Stimulated activated CD8-positive, alpha-beta memory T cell treated with anti-CD3 and anti-CD28 coated beads, Interleukin-15, amount 100 ng/mL, for 48 hours (primary cell): ENCODE data around the gene DRAM1.

Source experiments
- DNase-seq, 2 donors: peaks; one replicate each; pipeline ENCODE4 v3.0.0-alpha.2; 2020; ENCODE audit warnings: low read depth in 2 of 2

DRAM1 gene

DNA sequence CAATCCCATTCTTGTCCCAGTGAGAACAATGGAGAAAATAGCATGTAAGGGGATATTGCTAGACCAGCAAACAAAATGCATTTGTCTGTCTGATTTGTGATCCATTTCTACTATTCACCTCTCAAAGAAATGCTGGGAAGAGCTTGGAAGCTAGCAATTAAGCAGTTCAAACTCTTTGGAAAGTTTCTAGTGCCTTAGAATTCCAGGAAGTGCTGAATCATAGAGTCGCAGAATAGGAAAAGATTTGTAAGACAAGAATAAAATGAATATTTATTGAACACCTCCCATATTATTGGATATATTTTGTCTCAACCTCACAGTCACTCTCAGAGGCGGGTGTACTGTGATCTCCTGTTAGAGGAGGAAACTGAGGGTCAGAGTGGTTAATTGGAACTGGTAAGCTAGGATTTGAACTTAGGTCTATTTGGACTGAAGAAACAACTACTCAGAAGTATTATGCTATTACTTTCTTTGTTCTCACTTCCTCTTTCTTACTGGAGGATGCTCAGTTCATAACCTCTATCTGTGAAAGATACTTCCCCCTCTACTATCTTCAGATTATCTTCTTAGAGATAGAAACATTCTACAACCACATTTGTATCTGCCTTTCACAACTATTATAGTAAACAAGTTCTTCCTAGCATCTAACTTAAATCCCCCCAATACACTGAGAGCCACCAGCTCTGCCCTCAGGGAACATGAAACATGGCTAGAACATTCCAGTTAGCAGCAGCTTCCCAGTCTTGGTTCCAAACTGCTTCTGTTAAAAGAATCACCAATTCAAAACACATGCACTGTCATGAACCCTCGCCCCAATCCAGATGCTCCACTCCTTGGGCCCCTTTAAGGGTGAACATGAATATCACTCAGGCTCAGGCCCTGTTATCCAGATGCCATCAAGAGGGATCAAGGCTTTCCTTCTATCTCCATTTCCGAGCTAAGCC is 64.2 kb downstream of the DRAM1 start:
- DNase-seq = no peak

DNA sequence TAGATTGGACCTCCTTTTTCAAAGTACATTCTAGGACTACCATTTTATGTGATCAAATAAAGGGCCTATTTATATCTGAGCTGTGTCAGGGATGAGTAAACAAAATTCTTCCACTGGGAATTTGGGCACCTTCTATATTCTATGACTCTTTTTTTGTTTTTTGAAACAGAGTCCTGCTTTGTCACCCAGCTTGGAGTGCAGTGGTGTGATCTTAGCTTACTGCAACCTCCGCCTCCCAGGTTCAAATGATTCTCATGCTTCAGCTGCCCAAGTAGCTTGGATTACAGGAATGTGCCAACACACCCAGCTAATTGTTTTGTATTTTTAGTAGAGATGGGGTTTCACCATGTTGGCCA is 64.8 kb downstream of the DRAM1 start:
- no peak for DNase-seq

DNA sequence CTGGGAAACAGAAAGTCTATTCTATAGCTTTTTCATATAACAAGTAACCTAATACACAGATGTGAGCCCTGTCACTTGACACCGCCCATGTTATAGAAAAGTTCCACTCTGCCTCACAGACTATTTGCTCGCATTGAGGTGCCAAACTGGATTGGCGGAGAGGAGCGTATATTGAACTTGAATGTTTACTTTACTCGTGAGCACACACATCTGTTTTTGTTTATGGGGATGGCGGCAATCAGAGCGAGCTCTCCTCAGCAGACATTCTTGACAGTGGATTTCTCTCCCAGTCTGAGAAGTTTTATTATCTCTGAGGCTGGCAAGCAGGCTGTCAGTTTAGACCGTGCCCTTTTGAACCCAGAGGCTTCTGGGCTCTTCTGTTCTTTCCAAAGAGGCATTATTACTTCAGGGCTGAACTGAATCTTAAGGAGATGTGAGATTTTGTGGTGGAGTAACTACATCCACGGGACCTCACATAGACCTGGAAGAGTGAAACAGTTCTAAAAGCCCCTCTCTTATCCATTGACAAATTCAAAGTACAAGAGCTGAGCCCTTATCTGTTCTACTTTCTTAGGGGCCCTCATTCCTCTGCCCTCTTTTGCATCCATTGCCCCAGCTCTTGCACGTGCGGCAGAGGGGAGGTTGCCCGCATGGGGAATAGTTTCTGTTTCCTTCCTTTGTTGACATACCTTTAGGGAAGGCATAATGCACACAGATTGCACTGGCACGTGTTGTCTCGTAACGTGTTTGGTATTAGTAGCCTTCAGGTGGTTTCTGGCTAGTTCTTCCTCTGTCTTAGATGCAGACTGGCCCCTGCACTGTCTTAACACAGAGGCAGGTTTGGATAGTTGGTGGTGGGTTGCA is 68.2 kb downstream of the DRAM1 start:
- DNase-seq = no peak

DNA sequence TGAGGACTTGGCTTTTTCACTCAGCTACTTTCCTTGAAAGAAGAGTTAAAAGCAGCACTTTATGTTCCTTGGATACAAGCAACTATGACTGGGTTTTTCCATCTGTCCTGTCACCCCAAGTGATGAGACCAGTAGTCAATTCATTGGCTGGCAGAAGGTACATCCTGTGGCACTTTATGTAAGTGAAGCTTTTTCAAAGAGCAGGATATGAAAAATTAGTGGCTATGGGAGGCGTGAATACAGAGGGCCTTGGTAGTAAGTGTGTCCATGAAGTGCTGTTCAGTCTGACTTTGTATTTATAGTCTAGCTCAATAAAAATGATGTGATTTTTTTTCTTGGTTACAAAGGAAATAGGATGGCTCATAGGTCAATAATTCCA is 68.8 kb downstream of the DRAM1 start:
- no peak for DNase-seq

DNA sequence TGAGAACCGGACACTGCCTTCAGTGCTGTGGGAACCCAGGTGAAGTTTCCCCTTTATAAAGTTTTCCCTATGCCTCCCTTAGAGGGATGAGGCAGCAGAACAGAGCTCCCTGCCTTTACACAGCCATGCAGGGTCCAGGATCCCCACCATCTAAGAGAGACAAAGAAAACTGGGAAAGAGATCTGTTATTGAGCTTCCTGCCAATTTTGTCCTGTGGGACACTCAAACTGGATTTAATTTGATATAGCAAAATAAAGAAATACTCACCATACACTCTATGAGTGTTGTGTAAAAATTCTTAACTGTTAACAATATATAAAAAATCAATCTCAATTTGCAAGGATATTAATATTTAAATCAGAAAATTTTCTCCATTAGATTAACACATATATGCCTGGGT is 69.9 kb downstream of the DRAM1 start:
- no peak for DNase-seq

DNA sequence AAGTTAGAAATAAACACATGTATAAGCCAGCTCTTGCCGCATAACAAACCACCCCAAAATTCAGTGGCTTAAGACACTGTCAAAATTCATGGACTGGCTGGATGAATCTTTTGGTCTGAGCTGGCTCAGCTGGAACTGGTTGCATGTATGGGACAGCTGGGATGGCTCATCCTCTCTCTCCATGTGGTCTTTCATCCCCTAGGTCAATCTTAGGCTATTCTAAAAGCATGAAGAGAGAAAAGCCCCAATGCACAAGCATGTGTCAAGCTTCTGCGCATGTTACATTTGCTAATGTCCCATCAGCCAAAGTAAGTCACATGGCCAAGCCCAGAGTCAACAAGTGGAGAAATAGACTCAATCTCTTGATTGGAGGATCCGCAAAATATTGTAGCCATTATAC is 71.0 kb downstream of the DRAM1 start:
- no peak for DNase-seq

DNA sequence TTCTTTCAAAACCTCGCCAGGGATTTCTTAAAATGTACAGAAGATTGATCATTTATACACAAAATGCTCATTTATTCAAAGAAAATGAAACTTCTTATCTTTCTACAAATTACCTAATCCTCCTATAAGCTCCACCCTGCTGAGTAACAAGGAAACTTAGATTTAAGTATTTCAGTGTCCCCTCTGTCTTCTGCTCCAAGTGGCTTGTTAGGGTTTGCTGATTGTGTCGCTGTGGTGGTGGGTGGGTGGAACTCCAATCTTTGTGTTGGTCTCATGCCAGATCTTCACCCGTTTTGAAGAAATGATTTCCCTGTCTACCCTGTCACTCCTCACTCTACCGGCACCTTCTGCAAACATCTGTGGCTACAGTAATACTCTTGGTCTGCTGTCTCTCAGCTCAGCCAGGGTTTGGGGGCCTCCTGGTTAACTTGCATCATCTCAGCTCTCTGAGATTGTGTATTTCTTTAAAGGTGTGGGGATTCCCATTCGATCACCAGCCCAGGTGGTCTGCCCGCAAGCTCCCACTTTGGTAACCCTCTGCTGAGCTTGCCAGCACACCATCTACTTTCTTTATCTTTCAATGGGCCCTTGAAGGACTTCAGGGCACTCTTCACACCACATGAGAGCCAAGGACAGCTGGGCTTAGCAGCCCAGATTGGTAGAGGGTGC is 73.8 kb downstream of the DRAM1 start:
- no peak for DNase-seq

DNA sequence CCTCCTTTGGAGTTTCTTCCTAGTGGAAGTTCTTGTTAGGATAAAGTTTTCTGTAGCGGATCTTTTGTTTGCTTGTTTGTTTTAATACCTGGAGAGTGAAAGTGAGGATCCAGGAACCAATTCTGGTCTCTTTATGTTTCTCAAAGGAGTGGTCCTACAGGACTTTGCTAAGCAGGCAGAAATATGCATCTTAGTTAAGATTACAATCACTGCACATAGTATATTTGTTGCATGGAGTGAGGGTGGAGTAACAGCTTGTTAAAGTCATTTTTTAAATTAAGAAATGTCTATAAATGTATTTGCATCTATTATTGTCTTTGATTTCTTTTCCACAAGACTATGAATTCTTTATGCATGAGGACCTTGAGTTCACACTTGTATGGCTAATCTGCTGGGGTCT is 76.7 kb downstream of the DRAM1 start:
- no peak for DNase-seq

DNA sequence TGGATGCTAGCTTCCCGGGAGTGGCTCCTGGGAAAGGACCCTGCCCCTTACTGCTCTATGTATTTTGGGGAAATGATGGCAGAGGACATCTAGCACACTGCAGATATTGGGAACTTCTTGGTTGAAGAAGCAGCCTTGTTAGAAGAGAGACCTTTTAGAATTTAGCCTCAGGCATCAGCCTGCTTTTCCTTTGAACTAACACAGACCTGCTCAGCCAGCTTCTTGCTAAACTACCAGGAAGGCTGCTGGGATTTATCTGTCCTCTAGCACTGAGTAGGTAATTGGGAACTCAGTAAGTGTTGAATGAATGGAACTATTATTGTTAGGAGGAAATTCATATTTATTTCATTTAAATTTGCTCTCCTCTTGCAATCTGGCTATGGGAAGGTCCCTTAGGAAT is 77.3 kb downstream of the DRAM1 start:
- no peak for DNase-seq

DNA sequence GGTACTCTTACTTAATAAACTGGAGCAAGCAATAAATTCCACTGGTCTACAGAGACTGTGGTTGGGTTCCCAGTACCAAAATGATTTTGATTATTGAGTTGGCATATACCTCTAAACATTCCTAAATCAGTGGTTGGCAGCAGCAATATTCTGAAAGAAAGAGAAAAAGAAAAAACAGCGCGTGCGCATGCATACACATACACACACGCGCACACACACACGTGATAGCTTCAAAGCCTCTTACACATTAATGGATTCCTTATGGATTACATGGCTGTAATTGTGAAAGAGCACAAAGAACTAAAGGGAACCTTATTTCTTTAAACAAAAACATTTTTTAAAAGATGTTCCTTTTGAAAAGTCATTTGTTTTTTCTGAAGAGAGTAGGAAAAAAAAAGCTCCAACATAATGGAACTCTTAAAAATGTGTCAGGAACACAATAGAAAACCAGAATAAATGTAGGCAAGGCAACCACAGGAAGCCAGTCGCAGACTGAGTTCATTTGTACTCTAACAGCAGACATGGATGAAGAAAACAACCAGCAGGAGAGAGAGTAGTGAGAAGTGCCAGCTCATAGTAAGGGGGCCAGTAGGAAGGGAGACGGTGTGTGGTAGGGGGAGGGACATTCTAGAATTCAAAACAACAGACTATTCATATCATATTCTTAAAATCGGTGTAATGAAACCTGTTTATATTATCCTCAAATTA is 80.0 kb downstream of the DRAM1 start:
- DNase-seq = no peak

DNA sequence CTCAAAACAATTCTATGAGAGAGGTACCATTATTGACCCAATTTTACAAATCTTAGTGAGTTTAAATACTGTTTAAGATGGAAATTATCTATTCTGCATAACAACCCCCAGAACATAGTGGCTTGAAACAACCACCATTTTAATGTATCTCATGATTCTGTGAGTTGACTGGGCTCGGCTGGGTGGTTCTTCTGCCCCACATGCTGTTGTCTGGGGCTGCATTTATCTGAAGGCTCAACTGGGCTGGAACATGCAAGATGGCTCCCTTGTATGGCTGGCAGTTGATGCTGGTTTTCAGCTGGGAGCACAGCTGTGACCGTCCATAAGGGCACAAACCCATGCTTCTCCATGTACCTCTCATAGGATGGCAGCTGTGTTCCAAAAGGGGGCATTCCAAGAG is 82.2 kb downstream of the DRAM1 start:
- DNase-seq = no peak

DNA sequence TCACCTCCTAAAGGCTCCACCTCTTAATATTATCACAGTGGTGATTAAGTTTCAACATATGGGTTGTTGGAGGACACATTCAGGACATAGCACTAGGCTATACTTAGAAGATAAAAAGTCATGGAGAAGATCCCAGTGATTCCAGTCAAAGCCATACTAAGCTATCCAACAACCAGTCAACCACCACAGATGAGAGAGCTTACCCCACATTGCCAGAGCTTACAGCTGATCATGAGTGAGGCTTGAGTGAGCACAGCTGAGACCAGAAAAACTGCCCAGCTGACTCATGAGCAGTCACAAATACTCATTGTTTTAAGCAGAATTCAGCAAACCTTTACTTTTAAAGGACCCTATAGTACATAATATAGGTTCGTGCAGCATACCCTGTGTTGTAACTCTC is 85.1 kb downstream of the DRAM1 start:
- no peak for DNase-seq

DNA sequence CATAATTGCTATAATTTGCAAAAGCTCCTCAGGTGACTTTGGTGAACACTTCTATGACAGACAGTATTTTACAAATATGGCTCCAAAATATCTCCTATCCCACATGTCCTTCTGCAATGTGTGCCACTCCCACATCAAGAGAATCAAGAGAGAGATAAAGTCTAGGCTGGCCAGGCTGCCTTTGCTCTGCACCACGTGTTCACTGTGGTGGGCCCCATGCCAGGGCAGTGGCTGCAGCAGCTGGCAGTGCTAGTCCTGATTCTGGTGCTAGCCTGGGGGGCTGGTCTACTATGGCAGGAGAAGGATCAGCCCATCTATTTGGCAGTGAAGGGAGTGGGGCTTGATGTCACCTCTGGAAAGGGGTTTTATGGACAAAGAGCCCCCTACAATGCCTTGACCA is 86.3 kb downstream of the DRAM1 start:
- no peak for DNase-seq

DNA sequence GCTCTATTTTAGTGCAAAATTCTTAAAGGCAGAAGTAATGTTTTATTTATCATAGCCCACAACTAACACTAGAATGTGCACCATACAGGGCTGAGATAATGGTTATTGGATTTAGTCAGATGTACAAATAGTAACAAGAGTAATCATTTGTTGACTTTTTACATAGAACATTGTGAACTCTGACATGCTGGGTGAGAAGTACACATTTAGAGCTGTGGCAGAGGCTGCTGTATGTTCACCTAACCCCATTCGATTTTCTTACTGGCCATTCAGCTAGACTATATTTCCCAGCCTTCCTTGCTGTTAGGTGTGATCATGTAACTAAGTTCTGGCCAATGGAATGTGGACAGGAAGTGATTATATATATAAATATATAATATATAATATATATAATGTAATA is 89.1 kb downstream of the DRAM1 start:
- DNase-seq = no peak

DNA sequence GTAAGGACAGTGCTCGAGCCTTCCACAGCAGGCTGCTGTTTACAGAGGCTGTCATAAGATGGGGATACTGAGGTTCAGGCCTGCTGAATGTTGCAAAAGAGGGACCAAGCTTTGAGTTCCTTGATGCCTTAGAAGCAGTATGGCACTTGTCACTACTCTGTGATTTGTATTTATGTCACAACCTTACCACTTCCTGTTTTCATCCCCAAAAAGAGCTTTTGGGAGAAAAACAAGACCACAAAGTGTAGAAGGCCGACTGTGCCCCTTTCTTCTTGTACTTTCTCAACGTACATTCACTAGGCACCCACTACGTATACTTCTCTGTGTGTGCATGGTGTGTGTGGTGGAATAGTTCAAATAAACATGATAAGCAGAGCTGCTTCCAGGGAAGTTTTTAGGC is 90.1 kb downstream of the DRAM1 start:
- no peak for DNase-seq

DNA sequence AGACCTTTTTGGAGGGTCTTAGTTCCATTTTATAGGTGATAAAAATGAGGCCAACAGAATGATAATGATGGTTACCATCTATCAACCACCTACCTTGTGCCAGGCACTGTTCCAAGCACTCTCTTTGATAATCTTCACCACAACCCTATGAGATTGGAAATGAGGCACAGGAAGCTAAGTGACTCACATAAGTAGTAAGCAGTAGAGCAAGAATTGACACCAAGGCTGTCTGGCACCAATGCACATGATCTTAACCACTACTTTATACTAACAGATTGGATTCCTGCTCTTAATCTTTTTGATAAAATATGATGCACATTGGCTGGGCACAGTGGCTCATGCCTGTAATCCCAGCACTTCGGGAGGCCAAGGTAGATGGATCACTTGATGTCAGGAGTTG is 91.4 kb downstream of the DRAM1 start:
- DNase-seq = no peak
